ENCODE data around the gene KLLN.

KLLN gene

DNA sequence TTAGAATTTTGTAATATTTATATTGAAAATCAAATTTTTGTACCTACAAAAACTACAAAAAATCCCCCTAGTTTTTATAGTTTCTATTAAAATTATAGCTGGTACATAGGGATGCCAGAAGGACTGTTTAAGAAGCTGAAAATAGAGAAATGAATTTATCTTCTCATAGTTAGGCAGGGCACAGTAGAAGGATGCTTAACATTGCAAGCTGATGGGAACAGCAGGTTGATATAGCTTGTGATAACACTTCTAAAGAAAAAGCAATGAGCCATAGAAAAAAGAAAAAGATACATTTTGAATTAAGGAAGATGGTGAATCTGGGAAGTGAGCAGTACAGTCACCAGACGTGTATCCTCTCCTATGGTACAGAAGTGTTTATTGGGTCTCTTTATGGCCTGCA, 32.1 kb upstream of the KLLN start:
- H3K4me3 ChIP-seq (ENCODE audit: low read length): no peak overlapping the region
- peaks cover 7% of the 10 kb centered on the region; the same call in 1 of the 2 replicates for H3K36me3 ChIP-seq (replicated peaks; ENCODE audit: insufficient read depth, low read length)
- H3K9ac ChIP-seq (ENCODE audit: low read length): no peak overlapping the region
- H4K20me1 ChIP-seq (ENCODE audit: insufficient read depth, low read length): no peaks in the 10 kb centered on the region
- H3K79me2 ChIP-seq (ENCODE audit: low read length): peaks cover 83% of the 10 kb centered on the region
- H3K4me2 ChIP-seq (ENCODE audit: low read depth, low read length): no peak overlapping the region
- H3K9me2 ChIP-seq (replicated peaks; ENCODE audit: insufficient read depth, low read length): no peaks in the 10 kb centered on the region
- H3K27ac ChIP-seq (ENCODE audit: low read length): no peak overlapping the region
- no peaks in the 10 kb centered on the region for H3K9me3 ChIP-seq (replicated peaks; ENCODE audit: insufficient read depth, low read length)
- no peak for DNase-seq
- TF ChIP-seq EZH2phosphoT487 (IDR thresholded peaks at IDR 0.05; ENCODE audit: low read length) (no peak), EZH2 (optimal IDR thresholded peaks at IDR 0.05; ENCODE audit: low read depth, low read length) (no peak)
- TF ChIP-seq, protein P1, sequence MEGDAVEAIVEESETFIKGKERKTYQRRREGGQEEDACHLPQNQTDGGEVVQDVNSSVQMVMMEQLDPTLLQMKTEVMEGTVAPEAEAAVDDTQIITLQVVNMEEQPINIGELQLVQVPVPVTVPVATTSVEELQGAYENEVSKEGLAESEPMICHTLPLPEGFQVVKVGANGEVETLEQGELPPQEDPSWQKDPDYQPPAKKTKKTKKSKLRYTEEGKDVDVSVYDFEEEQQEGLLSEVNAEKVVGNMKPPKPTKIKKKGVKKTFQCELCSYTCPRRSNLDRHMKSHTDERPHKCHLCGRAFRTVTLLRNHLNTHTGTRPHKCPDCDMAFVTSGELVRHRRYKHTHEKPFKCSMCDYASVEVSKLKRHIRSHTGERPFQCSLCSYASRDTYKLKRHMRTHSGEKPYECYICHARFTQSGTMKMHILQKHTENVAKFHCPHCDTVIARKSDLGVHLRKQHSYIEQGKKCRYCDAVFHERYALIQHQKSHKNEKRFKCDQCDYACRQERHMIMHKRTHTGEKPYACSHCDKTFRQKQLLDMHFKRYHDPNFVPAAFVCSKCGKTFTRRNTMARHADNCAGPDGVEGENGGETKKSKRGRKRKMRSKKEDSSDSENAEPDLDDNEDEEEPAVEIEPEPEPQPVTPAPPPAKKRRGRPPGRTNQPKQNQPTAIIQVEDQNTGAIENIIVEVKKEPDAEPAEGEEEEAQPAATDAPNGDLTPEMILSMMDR (IDR thresholded peaks at IDR 0.05; ENCODE audit: low read length): no peak
- no peaks in the 10 kb centered on the region for H3F3A ChIP-seq (ENCODE audit: insufficient read depth, low read length)
- no peaks in the 10 kb centered on the region for H3K4me1 ChIP-seq (ENCODE audit: low read length)
- no peak overlapping the region for H2AFZ ChIP-seq (ENCODE audit: low read length)
- no peaks in the 10 kb centered on the region for H3K27me3 ChIP-seq (replicated peaks; ENCODE audit: insufficient read depth, low read length)

DNA sequence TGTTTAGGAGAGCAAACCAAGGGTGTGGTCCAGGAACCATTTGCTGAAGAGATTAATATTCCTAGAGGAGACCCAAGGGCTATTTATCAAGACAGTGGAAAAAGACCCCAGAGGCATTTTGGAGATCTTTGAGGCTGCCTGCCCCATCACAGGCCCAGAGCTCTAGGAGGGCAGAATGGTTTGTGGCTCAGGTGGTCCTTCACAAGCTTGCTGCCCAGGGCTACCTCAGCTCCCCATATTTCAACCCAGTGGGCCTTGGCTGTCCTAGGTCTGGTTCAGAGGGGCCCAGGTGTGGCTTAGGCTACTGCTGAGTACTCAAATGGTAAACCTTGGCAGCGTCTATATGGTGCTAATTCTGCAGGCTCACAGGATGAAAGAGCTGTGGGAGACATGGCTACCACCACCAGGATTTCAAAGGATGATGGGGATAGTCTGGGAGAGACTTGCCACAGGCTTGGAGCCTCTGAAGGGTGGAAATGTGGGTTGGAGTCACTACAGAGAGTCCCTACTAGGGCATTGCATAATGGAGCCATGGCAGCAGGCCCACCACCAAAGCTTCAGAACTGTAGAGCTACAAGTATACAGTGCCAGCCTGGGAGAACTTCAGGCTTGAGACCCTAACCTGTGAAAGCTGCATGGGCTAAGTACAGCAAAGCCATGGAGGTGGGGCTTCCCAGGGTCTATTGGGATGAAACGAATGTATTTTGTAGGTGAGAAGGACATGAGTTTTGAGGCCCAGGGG, 24.4 kb upstream of the KLLN start:
- H3K36me3 ChIP-seq (replicated peaks; ENCODE audit: insufficient read depth, low read length): peaks cover 16% of the 10 kb centered on the region
- H3K4me3 ChIP-seq (ENCODE audit: low read length): no peak overlapping the region
- H3K9ac ChIP-seq (ENCODE audit: low read length): no peak overlapping the region
- no peak overlapping the region for H3K4me2 ChIP-seq (ENCODE audit: low read depth, low read length)
- H3K27ac ChIP-seq (ENCODE audit: low read length): no peak overlapping the region
- H3K27me3 ChIP-seq (replicated peaks; ENCODE audit: insufficient read depth, low read length): no peaks in the 10 kb centered on the region
- H3F3A ChIP-seq (ENCODE audit: insufficient read depth, low read length): no peaks in the 10 kb centered on the region
- H3K9me3 ChIP-seq (replicated peaks; ENCODE audit: insufficient read depth, low read length): no peaks in the 10 kb centered on the region
- TF ChIP-seq, protein P1 (IDR thresholded peaks at IDR 0.05; ENCODE audit: low read length): no peak
- TF ChIP-seq EZH2 (optimal IDR thresholded peaks at IDR 0.05; ENCODE audit: low read depth, low read length): no peak
- no peak for TF ChIP-seq EZH2phosphoT487 (IDR thresholded peaks at IDR 0.05; ENCODE audit: low read length)
- H3K9me2 ChIP-seq (replicated peaks; ENCODE audit: insufficient read depth, low read length): no peaks in the 10 kb centered on the region
- H3K79me2 ChIP-seq (ENCODE audit: low read length): peaks cover 94% of the 10 kb centered on the region
- H4K20me1 ChIP-seq (ENCODE audit: insufficient read depth, low read length): no peaks in the 10 kb centered on the region
- no peak overlapping the region for H2AFZ ChIP-seq (ENCODE audit: low read length)
- H3K4me1 ChIP-seq (ENCODE audit: low read length): no peaks in the 10 kb centered on the region
- no peak for DNase-seq

DNA sequence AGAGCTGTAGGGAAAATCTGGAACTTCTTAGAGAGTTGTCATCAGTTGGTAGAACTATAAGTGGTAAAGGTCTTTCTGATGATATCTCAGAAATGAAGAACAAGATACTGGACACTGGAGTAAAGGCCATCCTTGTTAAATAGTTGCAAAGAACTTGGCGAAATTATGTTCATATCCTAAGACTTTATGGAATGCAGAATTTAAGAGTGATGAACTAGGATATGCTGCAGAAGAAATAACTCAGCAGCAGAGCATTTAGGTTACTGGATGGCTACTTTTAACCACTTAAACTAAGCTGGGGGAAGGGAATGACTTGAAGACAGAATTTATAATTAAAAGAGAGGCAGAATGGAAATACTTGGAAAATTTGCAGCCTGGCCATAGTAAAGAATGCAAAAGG, 23.8 kb upstream of the KLLN start:
- Histone ChIP-seq H3K27me3 (replicated peaks; ENCODE audit: insufficient read depth, low read length) (no peaks in the 10 kb centered on the region), H3K79me2 (ENCODE audit: low read length) (peaks cover 94% of the 10 kb centered on the region), H3K27ac (ENCODE audit: low read length) (no peak overlapping the region), H3K4me2 (ENCODE audit: low read depth, low read length) (no peak overlapping the region), H4K20me1 (ENCODE audit: insufficient read depth, low read length) (no peaks in the 10 kb centered on the region), H2AFZ (ENCODE audit: low read length) (no peak overlapping the region), H3K36me3 (replicated peaks; ENCODE audit: insufficient read depth, low read length) (peaks cover 12% of the 10 kb centered on the region), H3K4me1 (ENCODE audit: low read length) (no peaks in the 10 kb centered on the region), H3K9ac (ENCODE audit: low read length) (no peak overlapping the region), H3K4me3 (ENCODE audit: low read length) (no peak overlapping the region), H3F3A (ENCODE audit: insufficient read depth, low read length) (no peaks in the 10 kb centered on the region), H3K9me3 (replicated peaks; ENCODE audit: insufficient read depth, low read length) (no peaks in the 10 kb centered on the region), H3K9me2 (replicated peaks; ENCODE audit: insufficient read depth, low read length) (no peaks in the 10 kb centered on the region)
- no peak for DNase-seq
- TF ChIP-seq EZH2phosphoT487 (IDR thresholded peaks at IDR 0.05; ENCODE audit: low read length) (no peak), EZH2 (optimal IDR thresholded peaks at IDR 0.05; ENCODE audit: low read depth, low read length) (no peak)
- TF ChIP-seq, protein P1 (IDR thresholded peaks at IDR 0.05; ENCODE audit: low read length): no peak
